Endometrial microvascular endothelial cells (primary cell): ENCODE results near the gene PARL. TPM values are rescaled to one million over a fixed set of nuclear protein-coding genes. Genes with fewer than 3 reads are reported as not detected.

ENCODE experiments used
- in situ Hi-C: cut with HindIII; loops from 2 replicates; pipeline ENCODE4 v1.10.0; 2017; ENCODE audit warnings: low sequenced_read_pairs, low pct_unique_long_range_greater_than_20kb; ENCODE audit errors: inconsistent ontology term
- total RNA-seq: library from RNA; depleted of rRNA; stranded (reverse); fragments of >200 nt; gene quantifications from one replicate; pipeline ENCODE4 v1.2.3, GENCODE V29; 2015; ENCODE audit errors: inconsistent ontology term

PARL gene
- total RNA-seq, 1 donor from 2014 or later, result 37.4 TPM

GRCh38 chr3:183824761-183825455 lies 59.8 kb downstream of the PARL start:
- in situ Hi-C loops, result no loop called here

GRCh38 chr3:183823963-183824362 lies 60.7 kb downstream of the PARL start:
- in situ Hi-C loops, result no loop called here

- in situ Hi-C loops, result no loop called here
These were observed 62.0 kb downstream of the PARL start for GRCh38 chr3:183822631-183823030.

- in situ Hi-C loops, result no loop called here
These were observed 64.8 kb downstream of the PARL start for GRCh38 chr3:183819831-183820230.

- in situ Hi-C loops, result no loop called here
These were observed 65.7 kb downstream of the PARL start for GRCh38 chr3:183818706-183819624.

- in situ Hi-C loops, result no loop called here
These were observed 66.5 kb downstream of the PARL start for GRCh38 chr3:183818041-183818620.

- in situ Hi-C loops, result no loop called here
These were observed 67.0 kb downstream of the PARL start for GRCh38 chr3:183817639-183818038.

- in situ Hi-C loops, result no loop called here
These were observed 67.8 kb downstream of the PARL start for GRCh38 chr3:183816681-183817510.

- in situ Hi-C loops, result no loop called here
These were observed 68.7 kb downstream of the PARL start for GRCh38 chr3:183815951-183816475.

GRCh38 chr3:183815563-183815940 lies 69.1 kb downstream of the PARL start:
- in situ Hi-C loops, result no loop called here

GRCh38 chr3:183814240-183814639 lies 70.4 kb downstream of the PARL start:
- in situ Hi-C loops, result no loop called here

GRCh38 chr3:183812761-183813445 lies 71.8 kb downstream of the PARL start:
- in situ Hi-C loops, result no loop called here

GRCh38 chr3:183811638-183812037 lies 73.0 kb downstream of the PARL start:
- in situ Hi-C loops, result no loop called here

GRCh38 chr3:183810643-183811594 lies 73.8 kb downstream of the PARL start:
- in situ Hi-C loops, result no loop called here

- in situ Hi-C loops, result no loop called here
These were observed 75.4 kb downstream of the PARL start for GRCh38 chr3:183809270-183809669.

- in situ Hi-C loops, result no loop called here
These were observed 76.3 kb downstream of the PARL start for GRCh38 chr3:183808355-183808754.

GRCh38 chr3:183807881-183808280 lies 76.8 kb downstream of the PARL start:
- in situ Hi-C loops, result no loop called here
